Ammon's horn (tissue), 1 donor: Measurements from ENCODE around the gene RTP2.

Source experiments
- DNase-seq: peaks from one replicate; pipeline ENCODE4 v3.0.0-alpha.2; 2016; ENCODE audit warnings: low spot score

The RTP2 gene

DNA sequence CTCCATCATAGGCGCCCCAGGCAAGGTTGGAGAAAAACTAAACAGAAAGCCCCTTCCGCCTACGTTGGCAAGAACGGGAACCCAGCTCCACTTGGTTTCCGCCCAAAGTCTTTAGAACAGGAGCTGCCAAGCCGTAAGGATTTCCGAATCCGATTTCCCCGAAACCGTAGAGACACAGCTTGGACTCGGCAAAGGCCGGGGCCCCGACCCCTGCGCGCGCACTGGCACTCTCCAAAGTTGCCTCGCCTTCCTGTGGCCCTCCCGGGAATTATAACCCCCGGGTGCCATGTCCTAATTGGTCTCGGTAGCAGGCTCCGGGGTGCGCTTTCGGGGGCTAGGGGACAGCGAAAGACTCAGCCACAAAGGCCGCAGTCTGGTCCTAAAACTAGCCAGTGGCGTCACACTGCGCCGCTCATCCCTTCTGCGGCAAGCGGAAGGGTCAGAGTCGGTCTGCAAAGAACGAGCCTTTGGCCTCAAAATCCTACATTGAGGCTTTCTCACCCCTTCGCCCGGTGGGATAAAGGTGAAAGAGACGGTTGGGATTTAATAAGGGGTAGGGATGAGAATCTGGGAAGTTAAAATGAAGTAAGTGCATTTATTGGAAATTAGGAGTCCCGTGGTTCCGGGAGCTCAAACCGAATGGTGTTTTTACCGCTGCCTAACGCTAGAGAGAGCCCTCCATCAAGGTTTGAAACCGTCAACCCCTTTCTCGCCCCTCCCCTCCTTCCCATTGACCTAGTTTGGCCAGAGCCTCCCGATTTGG lies 36.2 kb upstream of the RTP2 start:
- peak; percentile 96 for DNase-seq

DNA sequence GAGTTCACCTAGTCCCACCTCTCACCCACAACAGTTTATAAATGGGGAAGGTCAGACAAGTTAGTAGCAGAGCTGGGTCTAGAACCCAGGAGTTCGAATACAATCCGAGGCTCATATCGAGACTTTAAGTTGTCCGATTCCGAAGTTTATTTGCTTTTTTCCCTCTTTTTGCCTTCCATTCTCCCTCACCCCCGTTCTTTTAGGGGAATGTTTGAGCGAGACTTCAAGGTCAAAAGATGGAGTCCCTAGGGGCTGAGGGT lies 35.6 kb upstream of the RTP2 start:
- DNase-seq = no peak

- peak; percentile 49 for DNase-seq
Measured at GRCh38 chr3:187737368-187738070, 35.2 kb upstream of the RTP2 start.

DNA sequence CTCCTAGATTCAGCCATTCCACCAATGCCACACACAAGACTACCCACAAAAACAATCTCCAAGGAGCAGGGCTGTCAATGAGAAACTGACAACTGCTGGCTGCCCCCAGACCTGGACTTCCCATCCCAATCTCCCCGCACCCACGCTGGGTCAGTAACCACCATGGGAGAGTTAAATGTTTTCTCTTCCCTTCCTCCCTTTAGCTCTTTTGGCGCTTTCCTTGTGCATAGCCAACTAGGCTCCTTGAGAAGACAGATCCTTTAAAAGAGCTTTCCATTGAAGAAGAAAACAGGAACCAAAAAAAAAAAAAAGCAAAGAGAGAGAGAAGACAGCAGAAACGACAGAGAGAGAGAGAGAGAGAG lies 34.6 kb upstream of the RTP2 start:
- DNase-seq = no peak

DNA sequence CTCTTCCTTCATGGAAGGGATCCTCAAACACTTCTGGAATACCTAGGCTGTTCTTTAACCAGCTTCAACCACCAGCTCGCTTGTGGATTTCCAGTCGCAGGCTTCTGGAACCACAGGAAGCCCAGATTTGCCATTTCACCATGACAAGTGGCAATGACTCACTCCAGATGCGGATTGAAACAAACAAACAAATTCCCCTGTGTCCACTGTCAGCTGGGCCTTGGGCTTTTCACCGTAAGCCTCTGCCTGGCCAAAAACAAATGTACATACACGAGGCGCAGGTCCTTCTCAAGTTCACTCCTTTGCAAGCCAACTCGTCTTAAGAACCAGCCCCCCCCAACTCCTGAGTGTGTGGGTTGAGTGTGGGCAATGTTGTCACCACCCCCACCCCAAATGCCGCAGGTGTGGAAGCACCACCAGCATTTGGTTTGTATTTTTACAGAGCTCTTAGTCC lies 34.1 kb upstream of the RTP2 start:
- DNase-seq = no peak

DNA sequence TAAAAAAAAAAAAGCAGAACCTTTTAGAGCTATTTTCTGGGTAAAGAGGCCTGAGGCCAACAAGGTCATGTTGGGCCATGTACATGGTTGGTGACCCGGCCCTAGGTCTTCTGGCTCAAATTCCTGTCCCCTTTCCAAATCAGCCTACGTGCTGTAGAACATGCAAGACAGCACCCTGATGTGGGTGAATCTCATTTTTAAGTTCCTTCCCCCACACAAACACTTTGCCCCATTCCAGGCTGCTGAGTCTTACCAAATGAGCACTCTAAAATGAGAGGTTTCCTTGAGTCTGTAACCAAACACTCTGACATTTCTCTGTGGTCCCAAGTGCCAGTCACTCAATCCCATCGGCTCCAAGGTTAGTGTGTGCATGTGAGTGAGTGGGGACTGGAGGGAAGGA lies 33.5 kb upstream of the RTP2 start:
- DNase-seq = no peak

- DNase-seq = no peak
Measured at GRCh38 chr3:187735383-187735782, 33.0 kb upstream of the RTP2 start.

- no peak for DNase-seq
Measured at GRCh38 chr3:187734841-187735240, 32.5 kb upstream of the RTP2 start.

DNA sequence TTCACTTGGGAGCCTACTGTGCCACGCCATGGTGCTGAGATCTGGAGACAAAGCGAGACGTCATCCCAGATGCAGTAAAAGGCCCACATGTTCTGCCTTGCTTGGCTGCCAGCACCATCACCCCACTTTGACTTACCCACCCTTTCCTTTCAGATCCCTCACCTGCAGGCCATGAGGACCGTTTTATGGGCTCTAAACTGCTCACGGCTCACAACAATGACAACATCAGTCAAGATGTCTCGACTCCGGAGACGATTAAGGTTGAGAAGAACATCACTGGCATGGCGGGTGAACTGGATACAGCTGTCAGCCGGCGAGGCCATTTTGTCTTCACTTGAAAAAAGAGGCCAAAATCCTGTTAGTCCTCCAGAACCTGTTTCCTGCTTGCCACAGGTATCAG lies 31.0 kb upstream of the RTP2 start:
- DNase-seq = no peak

DNA sequence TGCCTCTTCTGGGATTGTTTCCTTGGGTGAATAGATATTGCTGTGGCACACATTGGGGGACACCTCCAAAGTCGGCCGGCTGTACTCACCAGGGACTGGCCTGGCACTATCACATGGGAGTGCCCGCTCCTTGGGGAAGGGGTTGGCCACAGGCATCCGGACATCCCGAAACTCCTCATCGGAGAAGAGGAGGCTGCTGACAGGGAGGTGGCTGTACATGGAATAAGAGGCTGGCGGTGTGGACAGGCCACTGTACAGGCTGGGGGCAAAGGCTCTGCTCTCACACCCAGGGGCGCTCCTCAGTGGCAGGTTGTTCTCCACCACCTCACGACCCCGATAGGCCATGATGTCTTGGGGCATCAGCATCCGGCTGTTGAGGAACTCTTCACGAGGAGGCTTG lies 27.2 kb upstream of the RTP2 start:
- no peak for DNase-seq

- DNase-seq = no peak
Measured at GRCh38 chr3:187728940-187729583, 26.7 kb upstream of the RTP2 start.

- DNase-seq = no peak
Measured at GRCh38 chr3:187728248-187728647, 25.9 kb upstream of the RTP2 start.

DNA sequence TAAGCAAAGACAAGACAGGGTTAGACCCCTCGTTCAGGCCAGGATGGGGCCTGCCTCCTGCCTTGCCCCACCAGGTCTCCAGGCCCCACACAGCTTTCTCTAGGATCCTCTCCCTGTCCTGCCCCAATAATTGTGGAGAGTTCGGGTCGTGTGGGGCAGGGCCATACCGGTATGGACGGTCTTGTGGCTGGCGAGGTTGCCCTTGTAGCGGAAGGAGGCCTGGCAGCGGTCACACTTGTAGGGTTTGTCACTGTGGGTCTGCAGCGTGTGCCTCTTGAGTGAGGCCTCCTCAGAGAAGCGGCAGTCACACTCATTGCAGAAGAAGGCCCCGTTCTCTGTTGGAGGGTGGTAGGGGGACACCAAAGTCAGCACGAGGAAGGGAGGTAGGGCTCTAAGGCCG lies 24.2 kb upstream of the RTP2 start:
- no peak for DNase-seq

DNA sequence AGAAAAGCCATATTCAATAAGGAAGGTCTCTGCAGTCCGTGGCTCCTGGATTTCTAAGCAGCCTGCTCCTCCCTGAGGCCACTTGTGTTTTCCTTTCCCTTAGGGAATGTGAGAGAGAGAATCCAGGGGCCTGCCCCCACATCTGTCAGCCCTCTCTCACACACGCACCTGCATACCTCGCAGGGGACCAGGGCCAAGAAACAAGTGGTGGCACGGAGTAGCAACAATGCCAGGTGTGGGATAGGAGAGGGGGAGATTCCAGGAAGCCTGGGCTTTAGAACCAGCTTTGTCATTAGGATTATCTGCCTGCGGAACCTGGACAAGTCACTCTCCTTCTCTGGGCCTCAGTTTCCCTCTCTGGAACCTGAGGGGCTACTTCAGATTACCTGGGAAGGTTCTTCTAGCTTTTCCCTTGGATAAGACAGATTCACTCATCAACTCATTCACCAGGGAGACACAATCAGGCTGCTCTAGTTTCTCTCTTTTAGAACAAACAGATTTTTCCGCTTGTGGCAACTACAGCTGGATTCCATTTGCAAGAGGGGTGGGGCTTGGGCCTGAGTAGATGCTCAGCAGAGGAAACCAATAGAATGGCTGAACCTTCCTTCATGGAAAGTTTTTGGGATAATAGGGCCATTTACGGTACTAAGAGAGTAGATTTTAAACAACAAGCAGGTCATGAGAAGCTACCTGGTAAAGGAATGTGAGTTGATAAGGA lies 23.5 kb upstream of the RTP2 start:
- DNase-seq = no peak

GRCh38 chr3:187725224-187725623 lies 22.9 kb upstream of the RTP2 start:
- DNase-seq = no peak

- no peak for DNase-seq
Measured at GRCh38 chr3:187722206-187722612, 19.9 kb upstream of the RTP2 start.

DNA sequence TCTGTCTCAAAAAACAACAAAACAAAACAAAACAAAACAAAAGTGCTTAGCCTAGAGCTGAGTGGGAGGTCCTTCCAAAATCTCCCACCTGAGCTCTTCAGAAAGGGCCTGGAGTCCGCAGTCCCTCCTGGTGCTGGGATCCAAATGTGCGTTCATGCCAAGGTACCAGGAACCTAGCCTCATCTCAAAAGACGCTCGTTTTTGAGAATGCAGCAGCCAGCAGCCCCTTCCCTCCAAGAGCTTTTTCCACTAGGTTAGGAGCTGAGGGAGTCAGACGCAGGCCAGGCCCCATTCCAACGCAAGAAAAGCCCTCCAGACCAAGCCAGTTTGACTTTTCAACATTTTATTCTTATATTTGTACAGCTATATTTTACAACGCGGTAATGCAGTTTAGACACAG lies 18.7 kb upstream of the RTP2 start:
- no peak for DNase-seq

GRCh38 chr3:187720337-187720670 lies 17.9 kb upstream of the RTP2 start:
- DNase-seq = no peak

GRCh38 chr3:187719628-187720336 lies 17.4 kb upstream of the RTP2 start:
- peak; percentile 73 for DNase-seq

DNA sequence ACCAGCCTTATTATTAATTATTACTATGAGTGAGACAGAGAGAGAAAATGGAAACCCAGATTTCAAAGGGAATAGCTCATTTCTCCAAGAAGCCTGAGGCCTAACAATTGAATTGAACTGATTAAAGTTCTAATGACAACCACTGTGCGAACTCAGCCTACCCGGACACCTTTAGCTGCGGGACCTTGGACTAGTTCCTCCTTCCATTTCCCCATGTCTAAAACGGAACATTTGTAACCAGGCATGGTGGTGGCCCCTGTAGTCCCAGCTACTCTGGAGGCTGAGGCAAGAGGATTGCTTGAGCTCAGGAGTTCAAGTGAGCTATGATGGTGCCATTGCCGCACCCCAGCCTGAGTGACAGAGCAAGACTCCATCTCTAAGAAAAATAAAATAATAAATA lies 16.4 kb upstream of the RTP2 start:
- no peak for DNase-seq

- no peak for DNase-seq
Measured at GRCh38 chr3:187717572-187717971, 15.2 kb upstream of the RTP2 start.

GRCh38 chr3:187714404-187714979 lies 12.1 kb upstream of the RTP2 start:
- peak; percentile 87 for DNase-seq
